Neural progenitor cell (in vitro differentiated cells): ENCODE results near the gene MYO10.

Experiments used
- EZH2 ChIP-seq: fragments of 200-600 bp; sonication (generic); IDR thresholded peaks from 2 replicates; pipeline ENCODE4 v1.6.1; 2017; ENCODE audit warnings: antibody characterized with exemption, mild to moderate bottlenecking, moderate library complexity
- EZH2phosphoT487 ChIP-seq: fragments of 200-600 bp; sonication (generic); IDR thresholded peaks from 2 replicates; pipeline ENCODE4 v1.6.1; 2017; ENCODE audit warnings: antibody characterized with exemption
- TF ChIP-seq, protein P1 (sequence below): fragments of 200-600 bp; sonication (generic); IDR thresholded peaks from 2 replicates; pipeline ENCODE4 v1.5.1; 2017; ENCODE audit warnings: antibody characterized with exemption, mild to moderate bottlenecking

DNA sequence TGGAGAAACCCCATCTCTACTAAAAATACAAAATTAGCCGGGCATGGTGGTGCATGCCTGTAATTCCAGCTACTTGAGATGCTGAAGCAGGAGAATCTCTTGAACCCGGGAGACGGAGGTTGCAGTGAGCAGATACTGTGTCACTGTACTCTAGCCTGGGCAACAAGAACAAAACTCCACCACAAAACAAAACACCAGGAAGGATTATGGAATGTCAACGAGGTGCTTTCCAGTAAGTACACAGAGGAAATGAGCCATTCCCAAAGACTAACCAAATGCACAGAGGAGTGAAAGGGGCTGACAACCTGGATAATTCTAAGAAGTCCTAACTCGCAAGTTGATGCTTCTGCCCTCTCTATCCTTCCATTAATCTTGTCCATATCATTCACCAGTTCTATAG lies 193.2 kb downstream of the MYO10 start:
- TF ChIP-seq EZH2 (no peak), EZH2phosphoT487 (no peak)
- TF ChIP-seq, protein P1, sequence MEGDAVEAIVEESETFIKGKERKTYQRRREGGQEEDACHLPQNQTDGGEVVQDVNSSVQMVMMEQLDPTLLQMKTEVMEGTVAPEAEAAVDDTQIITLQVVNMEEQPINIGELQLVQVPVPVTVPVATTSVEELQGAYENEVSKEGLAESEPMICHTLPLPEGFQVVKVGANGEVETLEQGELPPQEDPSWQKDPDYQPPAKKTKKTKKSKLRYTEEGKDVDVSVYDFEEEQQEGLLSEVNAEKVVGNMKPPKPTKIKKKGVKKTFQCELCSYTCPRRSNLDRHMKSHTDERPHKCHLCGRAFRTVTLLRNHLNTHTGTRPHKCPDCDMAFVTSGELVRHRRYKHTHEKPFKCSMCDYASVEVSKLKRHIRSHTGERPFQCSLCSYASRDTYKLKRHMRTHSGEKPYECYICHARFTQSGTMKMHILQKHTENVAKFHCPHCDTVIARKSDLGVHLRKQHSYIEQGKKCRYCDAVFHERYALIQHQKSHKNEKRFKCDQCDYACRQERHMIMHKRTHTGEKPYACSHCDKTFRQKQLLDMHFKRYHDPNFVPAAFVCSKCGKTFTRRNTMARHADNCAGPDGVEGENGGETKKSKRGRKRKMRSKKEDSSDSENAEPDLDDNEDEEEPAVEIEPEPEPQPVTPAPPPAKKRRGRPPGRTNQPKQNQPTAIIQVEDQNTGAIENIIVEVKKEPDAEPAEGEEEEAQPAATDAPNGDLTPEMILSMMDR, result no peak
